ENCODE measurements around the gene GFOD2. TPM values are rescaled to one million over a fixed set of nuclear protein-coding genes. Genes with fewer than 3 reads are reported as not detected.

Gene GFOD2
- total and polyA plus RNA-seq, 2 of the 13 experiments (the other 11 are each of a cell fraction or from before 2014, with no cell fraction given), result 11.1 to 17.2 TPM

GRCh38 chr16:67644038-67644437, 75.1 kb downstream of the GFOD2 start:
- no peak for ATAC-seq
- Histone ChIP-seq H3K27me3 (ENCODE audit: control insufficient read depth in 1 of 2, insufficient read depth in 2 of 2, low read length in 2 of 2) (peaks cover 18 to 41% of the 10 kb centered on the region in 2 experiments), H3K36me3 (replicated peaks in 1 of 2; ENCODE audit: control insufficient read depth in 1 of 2, insufficient read depth in 2 of 2, low read length in 2 of 2) (peaks cover 0 to 6% of the 10 kb centered on the region in 2 experiments; a peak in 2 of 5 replicates), H3K4me2 (ENCODE audit: low read depth, low read length) (peak overlapping the region; percentile 99), H3K4me1 (ENCODE audit: insufficient read depth, low read length) (peaks cover 29% of the 10 kb centered on the region), H3K4me3 (replicated peaks in 1 of 3; ENCODE audit: insufficient read depth in 1 of 3, low read depth in 2 of 3, low read length in 3 of 3) (peak overlapping the region in 1 of 3 experiments; percentile 71; a peak in 1 of 6 replicates), H4K20me1 (ENCODE audit: insufficient read depth, low read length) (no peaks in the 10 kb centered on the region), H3K27ac (ENCODE audit: extremely low read length, insufficient read depth, low read length) (no peak overlapping the region), H3K9ac (ENCODE audit: insufficient read depth, low read depth, low read length) (no peak overlapping the region), H2AFZ (ENCODE audit: low read length) (peak overlapping the region; percentile 54), H3K79me2 (ENCODE audit: insufficient read depth, low read length) (no peaks in the 10 kb centered on the region), H3K9me3 (ENCODE audit: low read length) (no peaks in the 10 kb centered on the region)
- no peak for TF ChIP-seq ZNF234 (CRISPR knock-in tag; conservative IDR thresholded peaks at IDR 0.05)
- no peak for TF ChIP-seq ZNF644 (CRISPR knock-in tag; IDR thresholded peaks at IDR 0.05; ENCODE audit: low read depth)
- 0 out of 2 replicates have a peak, but pooled peaks have one; percentile 67 for TF ChIP-seq ZNF607 (CRISPR knock-in tag; IDR thresholded peaks at IDR 0.05; ENCODE audit: borderline replicate concordance)
- no peak for TF ChIP-seq HCFC1 (IDR thresholded peaks at IDR 0.05; ENCODE audit: low read depth, low read length)
- 0 out of 2 replicates have a peak, but pooled peaks have one; percentile 14 for TF ChIP-seq KDM5B (CRISPR knock-in tag; IDR thresholded peaks at IDR 0.05; ENCODE audit: borderline replicate concordance)
- no peak for TF ChIP-seq MXD3 (CRISPR knock-in tag; IDR thresholded peaks at IDR 0.05)
- 0 out of 2 replicates have a peak, but pooled peaks have one; percentile 28 for TF ChIP-seq NAIF1 (CRISPR knock-in tag; IDR thresholded peaks at IDR 0.05; ENCODE audit: borderline replicate concordance)
- TF ChIP-seq RFXANK (CRISPR knock-in tag; IDR thresholded peaks at IDR 0.05), result no peak
- no peak for TF ChIP-seq HIC2 (CRISPR knock-in tag; IDR thresholded peaks at IDR 0.05; ENCODE audit: low read depth)
- no peak for TF ChIP-seq ATRX (CRISPR knock-in tag; IDR thresholded peaks at IDR 0.05; ENCODE audit: borderline replicate concordance)
- TF ChIP-seq FOXA1 (IDR thresholded peaks at IDR 0.05), result no peak
- TF ChIP-seq FOXA1 (CRISPR knock-in tag; IDR thresholded peaks at IDR 0.05), result no peak
- TF ChIP-seq ZC3H4 (CRISPR knock-in tag; IDR thresholded peaks at IDR 0.05; ENCODE audit: borderline replicate concordance), result no peak
- ChIA-PET CTCF (ENCODE audit: low intra/inter-chr PET ratio, low total read pairs) (interaction anchor here (1.3 to 6.2 kb wide), 4 partner anchors 24 to 150 kb away, joined by 4 to 52 read pairs (median 22); no protein-coding TSS in a partner anchor), POLR2A (no interaction called here)
- in situ Hi-C loops (cut with HindIII; ENCODE audit: extremely low pct_ligation_motif_present, low pct_unique_long_range_greater_than_20kb), result no loop called here
- no TSS peak for BruUV-seq (replicated peaks)
- intact Hi-C loops (cut with micrococcal nuclease; ENCODE audit: unreplicated experiment), result loop anchor here (1.0 to 5.0 kb wide), 3 partner anchors 82 to 123 kb away; partner anchors contain the start of gene CTCF
- FAIRE-seq, result no peak
- 77% methylated on average over 9 of the region's 9 CpGs for WGBS (ENCODE audit: low lambda C conversion rate)
- DNase-seq (ENCODE audit: low spot score), result no peak
